PC-3 (cell line): ENCODE measurements around the gene NKX2-3. TPM values are rescaled to one million over a fixed set of nuclear protein-coding genes. Genes with fewer than 3 reads are reported as not detected.

Source experiments
- ATAC-seq: fragments of 200-7000 bp; cut with Tn5 transposase; 2 replicates; pipeline ENCODE4 v1.9.1; 2020; ENCODE audit warnings: mild to moderate bottlenecking, moderate library complexity
- BruUV-seq: library from RNA; stranded (reverse); fragments of 400-500 nt; replicated peaks from 2 replicates; lab custom pipeline; 2021; lab: Mats Ljungman, UMichigan
- CTCF ChIA-PET: fragments of 300-600 bp; sonication (Branson Sonifier 250); formaldehyde crosslinking; loops from one replicate; lab custom pipeline; 2022; ENCODE audit warnings: antibody characterized with exemption; lab: Charles Lee
- POLR2A ChIA-PET: fragments of 300-600 bp; sonication (Branson Sonifier 250); formaldehyde crosslinking; loops from one replicate; lab custom pipeline; 2022; ENCODE audit warnings: antibody characterized with exemption; ENCODE audit not compliant: unreplicated experiment; lab: Charles Lee
- DNase-seq: peaks from one replicate; pipeline ENCODE4 v3.0.0-alpha.2; 2015
- H2AFZ ChIP-seq: fragments of 300-600 bp; sonication (generic); 2 replicates; pipeline ENCODE4 v1.6.0; 2016; ENCODE audit warnings: antibody characterized with exemption, low read length
- H3F3A ChIP-seq: fragments of 300-600 bp; sonication (generic); one replicate; pipeline ENCODE4 v1.6.0; 2017; ENCODE audit warnings: antibody characterized with exemption, low read length, control low read depth, mild to moderate bottlenecking; ENCODE audit not compliant: unreplicated experiment
- H3K27ac ChIP-seq: fragments of 300-600 bp; sonication (generic); 2 replicates; pipeline ENCODE4 v1.5.1; 2016; ENCODE audit warnings: mild to moderate bottlenecking, low read length
- H3K27me3 ChIP-seq: fragments of 300-600 bp; sonication (generic); 2 replicates; pipeline ENCODE4 v1.6.1; 2016; ENCODE audit warnings: low read length, mixed read lengths
- H3K36me3 ChIP-seq: fragments of 300-600 bp; sonication (generic); 2 replicates; pipeline ENCODE4 v1.6.1; 2016; ENCODE audit warnings: low read depth, mixed run types, low read length, mixed read lengths
- H3K4me1 ChIP-seq: fragments of 300-600 bp; sonication (generic); 2 replicates; pipeline ENCODE4 v1.5.1; 2016; ENCODE audit warnings: low read length; ENCODE audit not compliant: insufficient read depth
- H3K4me2 ChIP-seq: fragments of 300-600 bp; sonication (generic); 2 replicates; pipeline ENCODE4 v1.6.0; 2016; ENCODE audit warnings: low read length
- H3K4me3 ChIP-seq: fragments of 300-600 bp; sonication (generic); 2 replicates; pipeline ENCODE4 v1.5.1; 2016; ENCODE audit warnings: mild to moderate bottlenecking, low read length, mixed read lengths
- H3K79me2 ChIP-seq: fragments of 300-600 bp; sonication (generic); 2 replicates; pipeline ENCODE4 v1.6.1; 2017; ENCODE audit warnings: low read length, mixed read lengths
- H3K9ac ChIP-seq: fragments of 300-600 bp; sonication (generic); 2 replicates; pipeline ENCODE4 v1.6.0; 2016; ENCODE audit warnings: mild to moderate bottlenecking, low read length
- H3K9me2 ChIP-seq: fragments of 300-600 bp; sonication (generic); replicated peaks from 2 replicates; pipeline ENCODE4 v1.6.1; 2016; ENCODE audit warnings: mixed run types, low read length, mixed read lengths
- H3K9me3 ChIP-seq: fragments of 300-600 bp; sonication (generic); 2 replicates; pipeline ENCODE4 v1.6.1; 2016; ENCODE audit warnings: low read length, mixed read lengths
- H4K20me1 ChIP-seq: fragments of 300-600 bp; sonication (generic); 2 replicates; pipeline ENCODE4 v1.6.1; 2016; ENCODE audit warnings: low read length, mixed read lengths
- EZH2 ChIP-seq: fragments of 300-600 bp; sonication (generic); IDR thresholded peaks from one replicate; pipeline ENCODE4 v1.6.1; 2017; ENCODE audit warnings: antibody characterized with exemption, mild to moderate bottlenecking, low read length; ENCODE audit not compliant: unreplicated experiment
- EZH2phosphoT487 ChIP-seq: fragments of 300-600 bp; sonication (generic); IDR thresholded peaks from 2 replicates; pipeline ENCODE4 v1.6.1; 2018; ENCODE audit warnings: mild to moderate bottlenecking, antibody characterized with exemption, low read length, borderline replicate concordance
- intact Hi-C: fragments of 100-400 bp; cut with micrococcal nuclease; formaldehyde crosslinking; loops from 2 replicates; pipeline ENCODE4 v1.9.0; 2023
- total RNA-seq: library from RNA; depleted of rRNA; stranded (reverse); fragments of >200 nt; gene quantifications from 2 replicates; pipeline ENCODE4 v1.2.3, GENCODE V29; 2014
- TF ChIP-seq, protein P1 (sequence below): fragments of 300-600 bp; sonication (generic); conservative IDR thresholded peaks from 2 replicates; pipeline ENCODE4 v1.5.1; 2017; ENCODE audit warnings: antibody characterized with exemption, low read depth, mild to moderate bottlenecking, low read length

NKX2-3 gene
- total RNA-seq, 1 experiment from 2014 or later: 0.07 TPM

DNA sequence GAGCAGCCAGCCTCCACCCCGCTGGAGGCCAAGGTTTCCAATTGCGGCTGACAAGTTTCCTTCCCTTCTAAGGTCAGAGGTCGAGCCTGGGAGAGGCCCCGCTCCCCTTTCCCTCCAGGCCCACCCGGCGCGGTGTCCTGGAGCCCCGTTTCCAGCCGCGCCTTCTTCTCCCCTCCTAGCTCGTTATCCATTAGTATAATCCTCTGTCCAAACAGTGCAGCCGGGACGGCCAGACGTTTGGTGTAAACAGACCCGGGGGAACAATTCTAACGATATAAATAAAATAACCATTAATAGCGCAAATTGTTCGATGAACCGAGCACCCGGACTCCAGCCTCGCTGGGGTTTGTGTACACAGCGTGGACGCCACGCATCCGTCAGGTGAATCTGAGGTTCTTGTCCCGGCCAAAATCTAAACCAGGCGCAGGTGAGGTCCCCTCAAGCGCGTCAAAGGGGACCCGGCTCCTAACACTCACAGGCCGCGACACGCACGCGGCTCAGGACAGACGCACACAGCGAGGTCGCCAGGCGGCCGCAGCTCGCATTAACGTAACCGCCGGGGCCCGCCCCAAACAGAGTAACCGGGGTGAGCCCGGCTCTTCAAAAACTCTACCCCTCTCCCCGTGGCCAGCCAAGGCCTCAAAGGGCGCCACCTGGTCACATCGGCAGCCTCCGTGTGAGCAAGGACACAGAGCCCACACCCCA, 10.8 kb upstream of the NKX2-3 start:
- H3K4me1 ChIP-seq: no peaks in the 10 kb centered on the region
- H3K36me3 ChIP-seq: no peaks in the 10 kb centered on the region
- ChIA-PET POLR2A (no interaction called here), CTCF (no interaction called here)
- no peak overlapping the region for H3K27ac ChIP-seq
- TF ChIP-seq, protein P1, sequence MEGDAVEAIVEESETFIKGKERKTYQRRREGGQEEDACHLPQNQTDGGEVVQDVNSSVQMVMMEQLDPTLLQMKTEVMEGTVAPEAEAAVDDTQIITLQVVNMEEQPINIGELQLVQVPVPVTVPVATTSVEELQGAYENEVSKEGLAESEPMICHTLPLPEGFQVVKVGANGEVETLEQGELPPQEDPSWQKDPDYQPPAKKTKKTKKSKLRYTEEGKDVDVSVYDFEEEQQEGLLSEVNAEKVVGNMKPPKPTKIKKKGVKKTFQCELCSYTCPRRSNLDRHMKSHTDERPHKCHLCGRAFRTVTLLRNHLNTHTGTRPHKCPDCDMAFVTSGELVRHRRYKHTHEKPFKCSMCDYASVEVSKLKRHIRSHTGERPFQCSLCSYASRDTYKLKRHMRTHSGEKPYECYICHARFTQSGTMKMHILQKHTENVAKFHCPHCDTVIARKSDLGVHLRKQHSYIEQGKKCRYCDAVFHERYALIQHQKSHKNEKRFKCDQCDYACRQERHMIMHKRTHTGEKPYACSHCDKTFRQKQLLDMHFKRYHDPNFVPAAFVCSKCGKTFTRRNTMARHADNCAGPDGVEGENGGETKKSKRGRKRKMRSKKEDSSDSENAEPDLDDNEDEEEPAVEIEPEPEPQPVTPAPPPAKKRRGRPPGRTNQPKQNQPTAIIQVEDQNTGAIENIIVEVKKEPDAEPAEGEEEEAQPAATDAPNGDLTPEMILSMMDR: no peak
- TF ChIP-seq EZH2phosphoT487 (no peak), EZH2 (no peak)
- ATAC-seq: no peak
- no peaks in the 10 kb centered on the region for H3K9me3 ChIP-seq
- H3F3A ChIP-seq: no peaks in the 10 kb centered on the region
- intact Hi-C loops: no loop called here
- no peaks in the 10 kb centered on the region for H3K79me2 ChIP-seq
- H3K4me3 ChIP-seq: no peak overlapping the region
- no peak overlapping the region for H2AFZ ChIP-seq
- no peaks in the 10 kb centered on the region for H3K9me2 ChIP-seq
- BruUV-seq: no TSS peak
- H3K4me2 ChIP-seq: no peak overlapping the region
- no peaks in the 10 kb centered on the region for H4K20me1 ChIP-seq
- no peak for DNase-seq
- H3K27me3 ChIP-seq: peaks cover 37% of the 10 kb centered on the region
- no peak overlapping the region for H3K9ac ChIP-seq

DNA sequence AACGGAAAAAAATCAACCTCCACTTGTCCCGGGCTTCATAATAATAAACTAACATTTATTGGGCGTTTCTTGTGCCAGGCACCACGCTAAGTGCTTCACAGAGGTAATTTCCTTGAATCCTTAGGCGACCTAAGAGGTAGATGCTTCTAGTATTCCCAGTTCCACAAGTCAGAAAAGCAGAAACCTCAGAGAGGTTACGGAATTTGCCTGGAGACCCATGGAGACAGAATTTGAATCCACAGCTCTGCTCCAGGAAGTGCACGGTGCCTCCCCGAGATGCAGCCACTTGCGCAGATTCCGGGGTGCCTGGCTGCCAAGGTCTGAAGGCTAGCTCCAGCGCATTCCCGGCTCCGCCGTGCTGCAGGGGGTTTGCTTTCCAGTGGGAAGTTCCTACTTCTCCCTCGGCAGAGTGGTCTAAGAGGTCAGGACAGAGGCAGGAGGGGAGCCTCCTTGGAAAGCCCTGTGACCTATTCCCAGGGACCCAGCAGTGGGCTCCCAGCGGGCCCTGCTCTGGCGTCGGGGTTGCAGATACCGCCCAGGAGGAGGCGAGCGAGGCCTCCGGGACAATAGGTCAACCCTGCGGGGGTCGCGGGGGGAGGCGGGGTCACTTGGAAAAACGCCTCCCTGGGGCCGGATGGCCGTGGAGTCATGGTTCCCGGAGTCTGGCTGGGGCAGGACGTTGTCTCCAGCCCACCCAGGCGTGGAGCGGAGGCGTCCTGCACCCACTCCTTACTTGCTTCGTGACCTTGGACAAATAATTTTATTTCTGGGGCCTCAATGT, 10.1 kb upstream of the NKX2-3 start:
- DNase-seq (no peak), ATAC-seq (no peak)
- H3K36me3 ChIP-seq: no peaks in the 10 kb centered on the region
- H3K9me3 ChIP-seq: no peaks in the 10 kb centered on the region
- H3K4me2 ChIP-seq: no peak overlapping the region
- no peaks in the 10 kb centered on the region for H4K20me1 ChIP-seq
- H3K4me3 ChIP-seq: no peak overlapping the region
- peaks cover 44% of the 10 kb centered on the region for H3K27me3 ChIP-seq
- TF ChIP-seq EZH2: no peak
- TF ChIP-seq, protein P1: no peak
- TF ChIP-seq EZH2phosphoT487: no peak
- H3K27ac ChIP-seq: no peak overlapping the region
- ChIA-PET POLR2A (no interaction called here), CTCF (no interaction called here)
- H3K4me1 ChIP-seq: no peaks in the 10 kb centered on the region
- H2AFZ ChIP-seq: no peak overlapping the region
- H3K9me2 ChIP-seq: no peaks in the 10 kb centered on the region
- intact Hi-C loops: no loop called here
- no peaks in the 10 kb centered on the region for H3K79me2 ChIP-seq
- H3F3A ChIP-seq: no peaks in the 10 kb centered on the region
- no TSS peak for BruUV-seq
- no peak overlapping the region for H3K9ac ChIP-seq
